Gastroesophageal sphincter (tissue), 3 donors: Measurements from ENCODE around the gene ATRIP.

Source experiments
- CTCF ChIP-seq, 4 experiments: fragments of 200-600 bp in 2 of 4; fragments of 450-650 bp in 2 of 4; sonication (generic) in 1 of 4; IDR thresholded peaks; one replicate each; pipeline ENCODE4 v1.5.1; 2017 to 2019; ENCODE audit warnings: antibody characterized with exemption in 4 of 4, mild to moderate bottlenecking in 2 of 4, moderate library complexity in 2 of 4
- POLR2A ChIP-seq, 2 donors: fragments of 450-650 bp; IDR thresholded peaks; one replicate each; pipeline ENCODE4 v1.6.1; 2017; ENCODE audit warnings: antibody characterized with exemption in 2 of 2, mild to moderate bottlenecking in 2 of 2, moderate library complexity in 1 of 2
- POLR2AphosphoS5 ChIP-seq: sonication (generic); formaldehyde crosslinking; IDR thresholded peaks from one replicate; pipeline ENCODE4 v1.6.1; 2017; ENCODE audit warnings: antibody characterized with exemption

- no peak for TF ChIP-seq CTCF (IDR thresholded peaks at IDR 0.05)
- no peak for TF ChIP-seq POLR2A (IDR thresholded peaks at IDR 0.05)
- no peak for TF ChIP-seq POLR2AphosphoS5
These were observed 43.6 kb upstream of the ATRIP start for GRCh38 chr3:48402907-48403306.
